Thoracic aorta (tissue), 2 donors: ENCODE measurements around the gene VCX3B. TPM values are rescaled to one million over a fixed set of nuclear protein-coding genes. Genes with fewer than 3 reads are reported as not detected.
"Not testable (repeated sequence)": the region's sequence is repeated elsewhere in the genome, so short reads cannot be mapped to it uniquely, and the experiment has no call there.

Experiments
- ATAC-seq: fragments of 150-250 bp; one replicate; pipeline ENCODE4 v1.8.0; 2017; ENCODE audit warnings: low read depth; ENCODE audit not compliant: insufficient number of reproducible peaks, low FRiP score
- DNase-seq: peaks from one replicate; pipeline ENCODE4 v3.0.0-alpha.2; 2020; ENCODE audit warnings: low spot score
- H3K27ac ChIP-seq, 2 donors: fragments of 200-600 bp; sonication (generic); 1 replicate in 1 of 2; 2 replicates in 1 of 2; pipeline ENCODE4 v1.5.1; 2016; ENCODE audit warnings: mild to moderate bottlenecking in 2 of 2, moderate library complexity in 2 of 2
- H3K27me3 ChIP-seq: fragments of 200-600 bp; sonication (generic); replicated peaks from 2 replicates; pipeline ENCODE4 v1.6.0; 2016; ENCODE audit warnings: mild to moderate bottlenecking; ENCODE audit not compliant: insufficient read depth
- H3K36me3 ChIP-seq: fragments of 200-600 bp; sonication (generic); one replicate; pipeline ENCODE4 v1.5.1; 2016
- H3K4me1 ChIP-seq, 2 donors: fragments of 200-600 bp; sonication (generic); 1 replicate in 1 of 2; 2 replicates in 1 of 2; pipeline versions ENCODE4 v1.5.1 to v1.6.0; 2016; ENCODE audit warnings: low read depth in 2 of 2, mild to moderate bottlenecking in 1 of 2; ENCODE audit not compliant: control insufficient read depth in 1 of 2
- H3K4me3 ChIP-seq: fragments of 200-600 bp; sonication (generic); 2 replicates; pipeline ENCODE4 v1.5.1; 2016; ENCODE audit warnings: mild to moderate bottlenecking
- H3K9me3 ChIP-seq: fragments of 200-600 bp; sonication (generic); 2 replicates; pipeline ENCODE4 v1.5.1; 2016
- CTCF ChIP-seq: fragments of 200-600 bp; sonication (generic); IDR thresholded peaks from one replicate; pipeline ENCODE4 v1.5.1; 2019; ENCODE audit warnings: antibody characterized with exemption
- total RNA-seq, 2 donors: library from RNA; depleted of rRNA; stranded (reverse); fragments of >200 nt; gene quantifications; one replicate each; pipeline versions ENCODE4 v1.1.0 to v1.2.3, GENCODE V29; 2016

Gene VCX3B
- total RNA-seq: not detected

- ATAC-seq, H3K36me3 ChIP-seq, H3K27me3 ChIP-seq, H3K4me3 ChIP-seq, DNase-seq, H3K4me1 ChIP-seq, H3K9me3 ChIP-seq, H3K27ac ChIP-seq: not testable (repeated sequence)
Observed at GRCh38 chrX:8464530-8464929, at the start of gene VCX3B. Gene VCX3B, plus strand, starts transcription at chrX:8464830. Its CDS starts 621 bp downstream, at chrX:8465451.

- TF ChIP-seq CTCF: no peak
- H3K4me3 ChIP-seq: no peak overlapping the region
- no peaks in the 10 kb centered on the region for H3K36me3 ChIP-seq
- ATAC-seq: no peak
- no peak for DNase-seq
- H3K9me3 ChIP-seq: no peaks in the 10 kb centered on the region
- H3K27me3 ChIP-seq: no peaks in the 10 kb centered on the region
- no peaks in the 10 kb centered on the region for H3K4me1 ChIP-seq
- no peak overlapping the region for H3K27ac ChIP-seq
Observed at GRCh38 chrX:8418301-8418700, 46.3 kb upstream of the VCX3B start.

GRCh38 chrX:8424912-8425311, 39.7 kb upstream of the VCX3B start:
- Histone ChIP-seq H3K36me3 (no peaks in the 10 kb centered on the region), H3K4me3 (no peak overlapping the region), H3K9me3 (no peaks in the 10 kb centered on the region), H3K27me3 (no peaks in the 10 kb centered on the region), H3K27ac (no peak overlapping the region), H3K4me1 (no peaks in the 10 kb centered on the region)
- DNase-seq (no peak), ATAC-seq (no peak)
- TF ChIP-seq CTCF: no peak

GRCh38 chrX:8429692-8430249, 34.9 kb upstream of the VCX3B start:
- no peak for TF ChIP-seq CTCF
- H3K27ac ChIP-seq: no peak overlapping the region
- H3K4me3 ChIP-seq: no peak overlapping the region
- ATAC-seq (no peak), DNase-seq (no peak)
- H3K9me3 ChIP-seq: no peaks in the 10 kb centered on the region
- no peaks in the 10 kb centered on the region for H3K36me3 ChIP-seq
- H3K4me1 ChIP-seq: no peaks in the 10 kb centered on the region
- H3K27me3 ChIP-seq: no peaks in the 10 kb centered on the region

- Histone ChIP-seq H3K4me3 (no peak overlapping the region), H3K27ac (no peak overlapping the region), H3K27me3 (no peaks in the 10 kb centered on the region), H3K4me1 (no peaks in the 10 kb centered on the region), H3K9me3 (no peaks in the 10 kb centered on the region), H3K36me3 (no peaks in the 10 kb centered on the region)
- TF ChIP-seq CTCF: no peak
- DNase-seq: no peak
- ATAC-seq: no peak
Observed at GRCh38 chrX:8430444-8430843, 34.2 kb upstream of the VCX3B start.

- Histone ChIP-seq H3K4me3 (no peak overlapping the region), H3K4me1 (no peaks in the 10 kb centered on the region), H3K27ac (no peak overlapping the region), H3K9me3 (no peaks in the 10 kb centered on the region), H3K27me3 (no peaks in the 10 kb centered on the region), H3K36me3 (no peaks in the 10 kb centered on the region)
- TF ChIP-seq CTCF: no peak
- ATAC-seq: no peak
- DNase-seq: no peak
Observed at GRCh38 chrX:8432396-8432795, 32.2 kb upstream of the VCX3B start.
